Gastroesophageal sphincter (tissue), 3 donors: ENCODE data around the gene LHFPL3.

Experiments
- POLR2AphosphoS5 ChIP-seq: sonication (generic); formaldehyde crosslinking; IDR thresholded peaks from one replicate; pipeline ENCODE4 v1.6.1; 2017; ENCODE audit warnings: antibody characterized with exemption
- TF ChIP-seq, protein P1 (sequence below), 4 experiments: fragments of 200-600 bp in 2 of 4; fragments of 450-650 bp in 2 of 4; sonication (generic) in 1 of 4; IDR thresholded peaks; one replicate each; pipeline ENCODE4 v1.5.1; 2017 to 2019; ENCODE audit warnings: antibody characterized with exemption in 4 of 4, mild to moderate bottlenecking in 2 of 4, moderate library complexity in 2 of 4

DNA sequence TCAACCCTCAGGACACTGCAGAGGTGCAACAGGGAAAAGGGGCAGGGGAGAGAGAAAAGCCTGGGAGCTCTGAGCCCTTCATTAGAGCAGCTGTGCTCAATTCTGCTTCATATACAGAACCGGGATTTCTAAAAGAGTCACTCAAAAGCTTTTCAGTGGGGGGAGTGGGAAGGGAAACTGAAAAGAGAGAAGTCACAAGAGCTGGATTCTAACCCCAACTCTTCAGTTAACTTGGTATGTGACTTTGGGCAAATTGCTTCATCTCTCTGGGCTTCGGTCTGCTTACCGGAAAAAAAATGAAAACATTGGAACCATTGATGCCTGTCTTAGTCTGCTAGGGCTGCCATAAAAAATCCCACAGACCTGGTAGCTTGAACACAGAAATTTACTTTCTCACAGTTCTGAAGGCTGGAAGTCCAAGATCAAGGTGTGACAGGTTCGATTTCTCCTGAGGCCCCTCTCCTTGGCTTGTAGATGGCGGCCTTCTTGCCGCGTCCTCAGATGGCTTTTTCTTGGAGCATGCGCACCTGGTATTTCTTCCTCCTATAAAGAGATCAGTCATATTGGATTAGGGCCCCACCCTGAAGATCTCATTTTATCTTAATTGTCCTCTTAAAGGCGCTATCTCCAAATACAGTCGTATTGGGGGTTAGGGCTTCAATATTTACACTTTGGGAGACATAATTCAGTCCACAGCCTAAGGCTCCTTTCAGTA lies 567.3 kb downstream of the LHFPL3 start:
- TF ChIP-seq, protein P1, sequence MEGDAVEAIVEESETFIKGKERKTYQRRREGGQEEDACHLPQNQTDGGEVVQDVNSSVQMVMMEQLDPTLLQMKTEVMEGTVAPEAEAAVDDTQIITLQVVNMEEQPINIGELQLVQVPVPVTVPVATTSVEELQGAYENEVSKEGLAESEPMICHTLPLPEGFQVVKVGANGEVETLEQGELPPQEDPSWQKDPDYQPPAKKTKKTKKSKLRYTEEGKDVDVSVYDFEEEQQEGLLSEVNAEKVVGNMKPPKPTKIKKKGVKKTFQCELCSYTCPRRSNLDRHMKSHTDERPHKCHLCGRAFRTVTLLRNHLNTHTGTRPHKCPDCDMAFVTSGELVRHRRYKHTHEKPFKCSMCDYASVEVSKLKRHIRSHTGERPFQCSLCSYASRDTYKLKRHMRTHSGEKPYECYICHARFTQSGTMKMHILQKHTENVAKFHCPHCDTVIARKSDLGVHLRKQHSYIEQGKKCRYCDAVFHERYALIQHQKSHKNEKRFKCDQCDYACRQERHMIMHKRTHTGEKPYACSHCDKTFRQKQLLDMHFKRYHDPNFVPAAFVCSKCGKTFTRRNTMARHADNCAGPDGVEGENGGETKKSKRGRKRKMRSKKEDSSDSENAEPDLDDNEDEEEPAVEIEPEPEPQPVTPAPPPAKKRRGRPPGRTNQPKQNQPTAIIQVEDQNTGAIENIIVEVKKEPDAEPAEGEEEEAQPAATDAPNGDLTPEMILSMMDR (IDR thresholded peaks at IDR 0.05), result no peak
- no peak for TF ChIP-seq POLR2AphosphoS5
